NCI-H146 treated with DMSO at 0.1 percent for 48 hours (cell line): ENCODE measurements around the gene AVEN.

Source experiments
- DNase-seq: peaks from one replicate; lab custom pipeline; 2025; ENCODE audit not compliant: unreplicated experiment; lab: John Stamatoyannopoulos, UW

The AVEN gene

GRCh38 chr15:33923446-33923845 lies 115.6 kb downstream of the AVEN start:
- no peak for DNase-seq

GRCh38 chr15:33915571-33916407 lies 123.2 kb downstream of the AVEN start:
- DNase-seq, result no peak

DNA sequence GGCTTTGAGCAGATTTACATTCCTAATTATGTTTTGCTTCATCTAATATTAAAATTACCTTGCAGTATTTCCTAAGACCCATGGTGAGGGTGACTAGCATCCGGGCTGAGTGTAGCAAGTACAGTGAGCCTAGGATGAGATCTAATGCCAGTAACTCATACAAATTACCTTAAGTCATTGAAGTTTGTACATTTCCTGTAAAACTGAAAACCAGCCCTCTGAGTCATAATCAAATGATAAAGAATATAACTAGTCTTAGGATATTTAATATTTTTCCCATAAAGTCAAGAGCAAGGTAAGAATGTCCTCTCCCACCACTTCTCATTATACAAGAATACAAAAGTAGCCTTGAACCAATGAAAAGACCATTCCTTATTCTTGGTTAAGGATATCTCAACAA lies 125.5 kb downstream of the AVEN start:
- DNase-seq, result no peak

DNA sequence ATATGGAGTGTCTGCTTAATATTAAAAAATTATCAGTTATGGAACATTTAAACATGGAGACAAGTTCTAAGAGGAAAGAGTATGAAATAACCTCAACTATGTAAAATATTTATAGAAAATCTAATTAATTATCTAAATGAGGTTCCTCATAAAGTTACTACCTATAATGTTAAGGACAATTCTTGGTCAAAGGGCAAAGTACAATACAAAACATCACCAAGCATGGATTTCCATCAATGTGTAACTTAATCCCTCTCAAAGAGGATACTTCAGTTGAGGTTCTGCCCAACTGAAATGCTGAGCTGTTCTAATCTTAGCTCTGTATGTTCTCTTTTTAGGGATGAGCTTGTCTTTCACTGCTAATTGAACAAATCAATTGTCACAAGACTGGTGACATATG lies 126.7 kb downstream of the AVEN start:
- DNase-seq, result no peak

DNA sequence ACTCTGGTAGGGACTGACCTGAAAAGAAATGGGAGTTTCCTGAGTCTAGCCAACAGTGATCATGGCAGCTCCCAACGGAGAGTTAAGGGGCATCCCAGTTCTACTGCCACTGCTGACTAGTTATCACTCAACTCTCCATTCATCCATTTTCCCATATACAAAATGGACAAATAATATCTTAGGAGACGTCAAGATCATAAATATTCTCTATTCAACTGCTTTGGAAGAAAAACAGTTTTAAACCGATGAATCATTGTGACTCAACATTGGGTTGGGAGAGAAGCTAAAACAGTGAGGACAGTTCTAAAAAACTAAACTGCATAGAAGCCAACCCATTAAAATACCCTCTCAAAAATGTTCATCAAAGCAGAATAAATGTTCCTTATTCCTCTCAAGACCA lies 128.3 kb downstream of the AVEN start:
- DNase-seq, result no peak

- no peak for DNase-seq
Measured at GRCh38 chr15:33908406-33908805, 130.6 kb downstream of the AVEN start.

DNA sequence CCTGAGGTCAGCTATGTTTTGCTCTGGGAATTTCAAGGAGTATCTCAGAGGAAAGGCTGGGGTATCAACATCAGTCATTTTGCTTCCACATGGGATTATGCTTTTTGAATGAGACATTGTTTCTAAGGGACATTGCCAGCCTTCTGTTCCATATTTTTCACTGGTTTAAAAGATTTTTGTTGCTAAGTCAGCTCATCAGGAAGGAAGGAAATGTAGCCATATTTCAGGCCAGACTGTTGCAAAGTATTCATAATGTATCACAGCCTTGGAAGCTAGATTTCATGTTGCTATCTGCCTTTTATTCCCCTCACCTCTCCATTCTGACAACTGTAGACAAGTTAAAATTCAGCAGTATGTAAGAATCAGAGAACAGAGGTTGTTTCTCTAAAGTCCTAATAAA lies 131.7 kb downstream of the AVEN start:
- no peak for DNase-seq

- DNase-seq, result no peak
Measured at GRCh38 chr15:33903661-33904060, 135.3 kb downstream of the AVEN start.

DNA sequence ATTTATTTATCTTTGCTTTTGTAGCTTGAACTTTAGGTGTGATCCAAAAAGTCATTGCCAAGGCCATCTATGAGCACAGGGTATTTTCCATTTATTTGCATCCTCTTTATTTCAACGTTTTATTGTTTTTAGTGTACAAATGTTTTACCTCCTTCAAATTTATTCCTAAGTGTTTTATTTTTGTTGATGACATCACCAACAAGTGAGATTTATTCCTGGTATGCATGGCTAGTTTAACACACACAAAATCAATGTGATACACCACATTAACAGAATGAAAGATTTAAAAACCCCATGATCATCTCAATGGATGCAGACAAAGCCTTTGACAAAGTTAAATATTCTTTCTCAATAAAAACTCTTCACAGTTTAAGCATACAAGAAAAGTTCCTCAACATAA lies 137.0 kb downstream of the AVEN start:
- DNase-seq, result no peak

- no peak for DNase-seq
Measured at GRCh38 chr15:33894193-33894592, 144.8 kb downstream of the AVEN start.

DNA sequence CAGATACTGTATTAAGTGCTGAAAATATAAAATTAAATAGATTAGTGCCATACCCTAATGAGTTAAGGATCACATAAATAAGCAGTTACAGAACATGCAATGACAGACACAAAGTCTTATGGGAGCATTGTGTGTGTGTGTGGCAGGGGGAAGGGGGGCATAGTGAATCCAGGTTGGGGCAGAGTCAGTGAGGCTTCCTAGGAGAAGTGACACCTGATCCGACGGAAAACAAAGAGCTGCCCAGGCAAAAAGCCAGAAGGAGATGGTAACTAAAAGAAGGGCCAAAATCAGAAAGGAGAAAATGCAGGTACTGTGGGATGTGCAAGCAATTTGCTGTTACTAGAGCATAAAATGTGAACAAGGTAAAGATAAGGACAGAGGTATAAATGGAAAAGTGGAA lies 150.8 kb downstream of the AVEN start:
- DNase-seq, result no peak

GRCh38 chr15:33882921-33883320 lies 156.1 kb downstream of the AVEN start:
- no peak for DNase-seq

DNA sequence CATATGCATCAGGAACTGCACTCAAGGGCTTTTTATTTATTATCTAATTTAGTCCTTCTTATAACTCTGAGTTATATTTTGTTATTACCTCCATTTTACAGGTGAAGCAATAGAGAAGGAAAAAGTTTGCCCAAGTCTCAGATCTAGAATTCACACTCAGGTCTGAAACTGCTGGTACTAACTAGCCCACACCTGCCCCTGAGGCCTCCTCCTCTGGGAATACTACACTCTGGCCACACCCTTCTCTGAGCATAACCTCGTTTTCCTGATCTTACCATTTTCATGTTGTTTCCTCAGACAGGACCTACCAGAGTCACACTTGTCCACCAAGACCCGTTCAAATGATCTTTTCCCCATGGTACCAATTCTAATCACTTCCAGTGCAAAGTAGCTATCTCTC lies 164.8 kb downstream of the AVEN start:
- no peak for DNase-seq

- no peak for DNase-seq
Measured at GRCh38 chr15:33872416-33873106, 166.4 kb downstream of the AVEN start.

DNA sequence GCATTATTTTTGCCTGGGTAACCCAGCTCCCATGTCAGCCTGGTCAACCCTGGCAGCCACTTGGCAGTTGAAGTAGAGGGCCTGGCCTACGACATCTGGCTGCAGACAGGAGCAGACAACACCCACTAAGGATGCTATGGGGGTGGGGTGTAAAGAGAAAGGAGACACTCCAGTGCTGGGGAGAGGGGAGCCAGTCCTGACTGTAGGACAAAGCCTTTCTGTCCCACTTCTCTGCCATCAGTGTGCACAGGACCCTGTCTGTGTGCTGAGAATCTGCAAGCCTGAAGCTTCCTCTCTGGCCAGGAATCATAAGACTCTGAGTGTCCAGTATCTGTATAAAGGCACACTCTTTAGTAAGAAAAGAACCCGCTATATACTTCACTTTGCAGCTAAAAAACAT lies 167.0 kb downstream of the AVEN start:
- no peak for DNase-seq

DNA sequence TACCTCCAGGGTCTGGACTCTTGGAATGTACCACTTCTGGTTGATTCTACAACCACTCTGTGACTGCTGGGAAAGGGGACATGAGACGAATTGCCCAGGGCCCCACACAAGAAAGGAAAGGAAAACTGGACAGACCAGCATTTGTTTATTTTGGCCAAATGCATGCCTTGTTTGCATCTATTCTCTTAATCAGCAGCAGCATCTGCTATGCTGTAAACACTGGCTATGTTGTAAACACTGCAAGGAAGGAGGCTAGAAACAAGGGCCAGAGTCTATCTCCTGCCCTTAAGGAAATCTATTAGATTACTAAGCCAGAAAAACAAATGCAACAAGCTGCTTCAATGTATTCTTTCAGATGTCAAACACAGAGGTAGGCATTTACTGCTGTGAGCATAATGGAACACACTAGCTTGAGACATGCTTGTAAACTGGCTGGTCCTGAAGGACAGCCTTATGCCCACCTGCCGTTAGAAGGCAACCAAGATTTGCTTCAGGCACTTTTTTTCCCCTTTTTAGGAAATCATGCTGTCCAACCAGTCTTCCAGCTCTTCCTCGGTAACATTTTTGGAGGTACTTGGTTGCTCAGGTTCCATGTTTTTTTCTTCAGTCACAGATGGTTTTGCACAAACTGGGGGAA lies 172.8 kb downstream of the AVEN start:
- no peak for DNase-seq

DNA sequence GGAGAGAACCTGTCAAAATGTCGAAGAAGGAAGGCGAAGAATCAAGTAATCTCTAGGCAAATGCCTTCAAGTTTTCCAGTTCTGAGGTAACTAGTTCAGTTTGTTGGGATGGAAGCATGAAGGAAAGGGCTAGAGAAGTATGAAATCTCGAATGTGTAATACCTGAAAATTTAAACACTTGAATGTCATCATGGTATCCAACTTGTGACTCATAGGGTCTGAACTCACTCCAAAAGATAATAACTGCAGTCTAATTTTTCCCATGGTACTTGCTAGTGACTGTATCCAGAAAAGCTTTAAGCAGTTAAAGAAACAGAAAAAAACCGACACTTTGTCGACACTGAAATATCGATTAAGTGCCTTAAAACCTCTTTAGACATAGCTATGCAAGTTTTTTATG lies 173.6 kb downstream of the AVEN start:
- DNase-seq, result no peak

DNA sequence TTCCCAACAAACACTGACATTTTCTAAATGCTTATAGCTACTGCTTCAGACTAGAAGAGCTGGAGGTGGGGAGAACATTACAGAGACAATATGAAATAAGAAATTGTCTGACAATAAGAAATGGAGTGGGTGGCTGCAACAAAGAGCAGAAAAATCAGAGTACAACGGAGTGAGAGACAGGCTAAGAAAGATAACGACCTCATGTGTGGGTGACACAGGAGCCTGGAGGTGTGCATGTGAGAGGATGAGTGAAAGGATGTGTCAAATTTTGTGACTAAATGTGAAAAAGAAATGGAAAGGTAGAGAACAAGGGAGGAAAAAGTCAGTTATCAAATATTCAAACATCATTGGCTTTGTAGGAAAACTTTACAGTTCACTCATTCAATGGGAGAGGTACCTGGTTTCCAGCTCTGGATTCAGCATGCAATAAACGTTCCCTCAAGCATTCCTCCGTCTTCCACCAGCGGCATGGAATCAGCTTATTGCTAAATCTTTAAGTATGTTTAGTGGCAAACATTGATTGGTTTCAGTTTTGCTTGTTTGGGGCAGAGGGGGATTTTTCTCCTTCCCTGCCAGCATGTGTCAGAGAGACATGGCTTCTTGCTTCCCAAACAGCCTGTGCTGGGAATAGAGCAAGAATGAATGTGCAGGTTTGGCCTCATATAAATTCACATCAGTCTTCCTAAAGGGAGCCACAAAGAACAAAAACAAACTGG lies 174.5 kb downstream of the AVEN start:
- DNase-seq, result no peak

GRCh38 chr15:33860754-33861153 lies 178.2 kb downstream of the AVEN start:
- no peak for DNase-seq

- DNase-seq, result no peak
Measured at GRCh38 chr15:33859992-33860545, 178.9 kb downstream of the AVEN start.

GRCh38 chr15:33858836-33859235 lies 180.2 kb downstream of the AVEN start:
- DNase-seq, result no peak
